Measurements from ENCODE around the gene FER1L5. TPM values are rescaled to one million over a fixed set of nuclear protein-coding genes. Genes with fewer than 3 reads are reported as not detected.

Gene FER1L5
- total and polyA plus RNA-seq, 10 donors: 0.02 to 0.23 (median 0.10) TPM; not detected in 3

DNA sequence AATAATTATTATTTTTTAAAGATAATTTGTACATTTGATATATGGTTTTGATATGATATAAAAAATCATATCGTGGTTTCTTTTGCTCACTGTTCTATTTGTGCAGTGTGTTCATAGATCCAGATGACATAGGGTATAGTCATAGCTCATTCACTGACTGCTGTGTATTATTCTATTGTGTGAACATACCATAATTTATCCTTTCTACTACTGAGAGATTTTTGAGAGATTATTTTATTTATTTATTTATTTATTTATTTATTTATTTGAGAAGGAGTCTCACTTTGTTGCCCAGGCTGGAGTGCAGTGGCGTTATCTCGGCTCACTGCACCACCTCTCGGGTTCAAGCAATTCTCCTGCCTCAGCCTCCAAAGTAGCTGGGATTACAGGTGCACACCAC lies 39.0 kb downstream of the FER1L5 start:
- Histone ChIP-seq H3K4me3 (no peak overlapping the region), H3K27ac (no peak overlapping the region), H3K4me1 (peaks cover 0 to 17% (median 10%) of the 10 kb centered on the region in 6 donors), H3K9me3 (no peaks in the 10 kb centered on the region), H3K36me3 (no peaks in the 10 kb centered on the region), H3K27me3 (replicated peaks in 1 of 7) (peaks cover 0 to 3% (median 0%) of the 10 kb centered on the region in 7 donors)
- DNase-seq: no peak
- 92 to 99% (median 94%) methylated on average over 4 of the region's 4 CpGs for WGBS, 5 donors
- intact Hi-C loops (cut with DNase I; ENCODE audit: low total_unique reads): no loop called here
- TF ChIP-seq, protein P1, sequence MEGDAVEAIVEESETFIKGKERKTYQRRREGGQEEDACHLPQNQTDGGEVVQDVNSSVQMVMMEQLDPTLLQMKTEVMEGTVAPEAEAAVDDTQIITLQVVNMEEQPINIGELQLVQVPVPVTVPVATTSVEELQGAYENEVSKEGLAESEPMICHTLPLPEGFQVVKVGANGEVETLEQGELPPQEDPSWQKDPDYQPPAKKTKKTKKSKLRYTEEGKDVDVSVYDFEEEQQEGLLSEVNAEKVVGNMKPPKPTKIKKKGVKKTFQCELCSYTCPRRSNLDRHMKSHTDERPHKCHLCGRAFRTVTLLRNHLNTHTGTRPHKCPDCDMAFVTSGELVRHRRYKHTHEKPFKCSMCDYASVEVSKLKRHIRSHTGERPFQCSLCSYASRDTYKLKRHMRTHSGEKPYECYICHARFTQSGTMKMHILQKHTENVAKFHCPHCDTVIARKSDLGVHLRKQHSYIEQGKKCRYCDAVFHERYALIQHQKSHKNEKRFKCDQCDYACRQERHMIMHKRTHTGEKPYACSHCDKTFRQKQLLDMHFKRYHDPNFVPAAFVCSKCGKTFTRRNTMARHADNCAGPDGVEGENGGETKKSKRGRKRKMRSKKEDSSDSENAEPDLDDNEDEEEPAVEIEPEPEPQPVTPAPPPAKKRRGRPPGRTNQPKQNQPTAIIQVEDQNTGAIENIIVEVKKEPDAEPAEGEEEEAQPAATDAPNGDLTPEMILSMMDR (IDR thresholded peaks at IDR 0.05 in 8 of 11, conservative IDR thresholded peaks at IDR 0.05 in 3 of 11): no peak
- TF ChIP-seq POLR2AphosphoS5 (IDR thresholded peaks at IDR 0.05) (no peak), POLR2A (IDR thresholded peaks at IDR 0.05) (no peak)

DNA sequence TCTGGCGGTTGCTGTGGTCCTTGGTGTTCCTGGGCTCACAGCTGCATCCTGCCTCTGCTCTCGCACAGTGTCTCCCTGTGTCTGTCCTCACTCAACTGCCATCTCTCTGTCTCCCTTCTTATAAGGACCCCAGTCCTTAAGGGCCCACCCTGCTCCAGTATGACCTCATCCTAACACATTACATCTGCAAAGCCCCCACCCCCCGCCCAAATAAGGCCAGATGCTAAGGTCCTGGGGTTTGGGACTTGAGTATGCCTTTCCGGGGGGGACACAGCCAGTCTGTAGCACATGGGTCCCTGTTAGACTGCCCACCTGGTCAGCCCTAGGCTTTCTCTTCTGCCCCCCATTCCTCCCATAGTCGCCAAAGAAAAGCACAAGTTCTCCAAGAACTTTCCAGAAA lies 40.7 kb downstream of the FER1L5 start:
- peaks cover 0 to 24% (median 13%) of the 10 kb centered on the region in 6 donors for H3K4me1 ChIP-seq
- TF ChIP-seq POLR2A (IDR thresholded peaks at IDR 0.05) (no peak), POLR2AphosphoS5 (IDR thresholded peaks at IDR 0.05) (no peak)
- TF ChIP-seq, protein P1 (IDR thresholded peaks at IDR 0.05 in 8 of 11, conservative IDR thresholded peaks at IDR 0.05 in 3 of 11): no peak
- no peak overlapping the region for H3K4me3 ChIP-seq
- WGBS, 5 donors: 82 to 86% (median 83%) methylated on average over 5 of the region's 5 CpGs
- peaks cover 0 to 3% (median 0%) of the 10 kb centered on the region in 7 donors for H3K27me3 ChIP-seq (replicated peaks in 1 of 7)
- H3K9me3 ChIP-seq: no peaks in the 10 kb centered on the region
- no peaks in the 10 kb centered on the region for H3K36me3 ChIP-seq
- no peak overlapping the region for H3K27ac ChIP-seq
- DNase-seq: no peak
- intact Hi-C loops (cut with DNase I; ENCODE audit: low total_unique reads): no loop called here

DNA sequence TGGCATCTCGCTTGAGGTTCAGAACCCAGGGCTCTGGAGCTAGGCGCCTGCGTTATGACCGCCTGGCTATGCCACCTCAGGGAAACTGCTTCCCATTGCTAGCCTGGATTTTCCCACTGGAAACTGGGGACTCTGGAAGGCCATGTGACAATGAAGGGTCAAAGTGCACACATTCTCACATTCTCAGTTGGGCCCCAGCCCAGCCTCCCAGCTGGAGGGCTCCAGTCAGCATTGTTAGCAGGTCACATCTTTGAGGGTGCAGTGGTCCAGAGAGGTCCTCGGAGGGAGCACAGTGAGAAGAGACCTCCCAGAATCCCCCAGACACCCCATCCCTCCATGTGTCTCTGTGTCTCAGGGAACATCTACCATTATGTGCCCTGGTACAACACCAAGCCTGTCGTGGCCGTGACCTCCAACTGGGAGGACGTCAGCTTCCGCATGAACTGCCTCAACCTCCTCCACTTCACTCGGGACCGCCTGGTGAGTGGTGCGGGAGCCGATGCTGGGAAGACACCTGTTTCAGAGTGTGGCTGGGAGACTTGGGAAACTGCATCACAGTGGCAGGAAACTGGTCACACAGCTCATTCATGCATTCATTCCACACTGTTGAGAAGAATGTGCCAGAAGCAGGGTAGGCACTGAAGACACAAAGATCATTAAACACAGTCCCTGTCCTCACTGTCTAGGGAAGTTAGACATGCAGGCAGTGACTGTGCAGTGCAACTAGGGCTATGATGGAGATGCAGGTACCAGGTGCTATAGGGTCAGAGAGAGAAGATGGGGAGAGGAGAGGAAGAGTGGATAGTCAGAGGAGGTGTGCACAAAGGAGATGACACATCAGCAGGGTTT lies 41.6 kb downstream of the FER1L5 start:
- Histone ChIP-seq H3K4me1 (peaks cover 0 to 33% (median 16%) of the 10 kb centered on the region in 6 donors), H3K27me3 (replicated peaks in 1 of 7) (peaks cover 0 to 3% (median 0%) of the 10 kb centered on the region in 7 donors), H3K9me3 (no peaks in the 10 kb centered on the region), H3K27ac (no peak overlapping the region), H3K4me3 (no peak overlapping the region), H3K36me3 (no peaks in the 10 kb centered on the region)
- no peak for TF ChIP-seq POLR2AphosphoS5 (IDR thresholded peaks at IDR 0.05)
- TF ChIP-seq POLR2A (IDR thresholded peaks at IDR 0.05): no peak
- TF ChIP-seq, protein P1 (IDR thresholded peaks at IDR 0.05 in 8 of 11, conservative IDR thresholded peaks at IDR 0.05 in 3 of 11): no peak
- WGBS, 5 donors: 92 to 95% (median 94%) methylated on average over 12 to 13 of the region's 13 CpGs
- no peak for DNase-seq
- intact Hi-C loops (cut with DNase I; ENCODE audit: low total_unique reads): no loop called here

DNA sequence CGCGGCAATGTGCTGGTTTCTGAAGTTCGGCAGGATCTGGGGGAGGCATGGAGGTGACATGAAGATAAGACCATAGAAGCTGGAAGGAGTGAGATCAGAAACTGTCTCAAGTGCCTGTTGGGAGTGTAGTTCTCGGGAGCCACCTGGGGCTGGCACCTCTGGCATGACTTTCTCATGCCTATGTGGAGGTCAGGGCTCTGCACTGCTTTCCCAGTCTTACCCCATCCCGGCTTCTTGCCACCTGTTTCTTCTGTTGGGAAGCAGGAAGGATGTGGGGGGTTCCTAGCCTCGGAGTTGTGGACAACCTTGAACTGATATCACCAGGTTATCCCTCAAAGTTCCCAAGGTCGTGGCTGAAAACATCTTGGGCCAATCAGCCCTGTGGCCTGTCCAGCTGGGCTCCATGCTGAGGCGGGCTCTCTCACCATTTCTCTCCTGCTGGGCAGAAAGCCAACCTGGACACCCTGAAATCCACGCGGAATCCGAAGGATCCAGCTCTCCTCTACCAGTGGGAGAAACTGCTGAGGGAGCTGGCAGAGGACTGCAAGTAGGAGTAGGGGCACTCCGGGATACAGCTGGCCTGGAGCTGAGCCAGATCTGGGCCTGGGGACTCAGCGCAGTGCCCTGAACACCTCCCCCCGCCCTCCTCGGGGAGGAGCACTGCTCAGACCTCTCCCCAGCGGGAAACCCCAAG lies 42.5 kb downstream of the FER1L5 start:
- Histone ChIP-seq H3K36me3 (no peaks in the 10 kb centered on the region), H3K4me3 (no peak overlapping the region), H3K27me3 (replicated peaks in 1 of 7) (peaks cover 0 to 3% (median 0%) of the 10 kb centered on the region in 7 donors), H3K9me3 (no peaks in the 10 kb centered on the region), H3K4me1 (peaks cover 0 to 33% (median 16%) of the 10 kb centered on the region in 6 donors), H3K27ac (peak overlapping the region in 1 of 8 donors; percentile 23)
- intact Hi-C loops (cut with DNase I; ENCODE audit: low total_unique reads): no loop called here
- TF ChIP-seq, protein P1 (IDR thresholded peaks at IDR 0.05 in 8 of 11, conservative IDR thresholded peaks at IDR 0.05 in 3 of 11): no peak
- TF ChIP-seq POLR2A (IDR thresholded peaks at IDR 0.05) (no peak), POLR2AphosphoS5 (IDR thresholded peaks at IDR 0.05) (no peak)
- WGBS, 5 donors: 54 to 77% (median 67%) methylated on average over 15 to 16 of the region's 16 CpGs
- no peak for DNase-seq

Data from spleen (tissue), 11 donors.